Erythroblast (primary cell): ENCODE data around the gene NDST1.

Experiments used
- GATA1 ChIP-seq: IDR thresholded peaks from 2 replicates; pipeline ENCODE4 v1.6.1; 2011; ENCODE audit warnings: low read depth, mild to moderate bottlenecking, control low read depth, low read length, moderate library complexity
- POLR2A ChIP-seq: IDR thresholded peaks from 2 replicates; pipeline ENCODE4 v1.6.1; 2011; ENCODE audit warnings: mild to moderate bottlenecking, low read length

- TF ChIP-seq POLR2A (no peak), GATA1 (no peak)
Measured at GRCh38 chr5:150522504-150523414, 14.8 kb downstream of the NDST1 start.
